GM18507 (cell line): ENCODE data around the gene HOXD3.

Experiments used
- DNase-seq: peaks from one replicate; pipeline ENCODE4 v3.0.0; 2011; ENCODE audit warnings: low read depth; ENCODE audit not compliant: insufficient read length; ENCODE audit errors: extremely low spot score
- FAIRE-seq: peaks from 2 replicates; lab custom pipeline; 2011; peaks lifted over from hg19 to GRCh38; lab: Jason Lieb, UNC

The HOXD3 gene

GRCh38 chr2:176172895-176173566, 15.9 kb downstream of the HOXD3 start:
- no peak for DNase-seq
- no peak for FAIRE-seq

GRCh38 chr2:176173567-176174381, 16.7 kb downstream of the HOXD3 start:
- FAIRE-seq (no peak), DNase-seq (no peak)

GRCh38 chr2:176174382-176174823, 17.3 kb downstream of the HOXD3 start:
- DNase-seq (no peak), FAIRE-seq (no peak)

- no peak for DNase-seq
- no peak for FAIRE-seq
Measured at GRCh38 chr2:176174824-176175708, 18.0 kb downstream of the HOXD3 start.

- no peak for FAIRE-seq
- no peak for DNase-seq
Measured at GRCh38 chr2:176175709-176176607, 18.9 kb downstream of the HOXD3 start.

- FAIRE-seq (no peak), DNase-seq (no peak)
Measured at GRCh38 chr2:176177580-176178037, 20.5 kb downstream of the HOXD3 start.

GRCh38 chr2:176178038-176178756, 21.1 kb downstream of the HOXD3 start:
- FAIRE-seq (no peak), DNase-seq (no peak)

GRCh38 chr2:176178757-176179295, 21.7 kb downstream of the HOXD3 start:
- no peak for DNase-seq
- no peak for FAIRE-seq

- no peak for DNase-seq
- FAIRE-seq = no peak
Measured at GRCh38 chr2:176181551-176181950, 24.4 kb downstream of the HOXD3 start.

- FAIRE-seq (no peak), DNase-seq (no peak)
Measured at GRCh38 chr2:176182671-176183070, 25.6 kb downstream of the HOXD3 start.

- no peak for FAIRE-seq
Measured at GRCh38 chr2:176184749-176185148, 27.6 kb downstream of the HOXD3 start.

GRCh38 chr2:176186024-176186423, 28.9 kb downstream of the HOXD3 start:
- DNase-seq = no peak

More at GRCh38 chr2:176184749-176185148, 27.6 kb downstream of the HOXD3 start:
- DNase-seq = no peak

GRCh38 chr2:176187200-176187898, 30.2 kb downstream of the HOXD3 start:
- DNase-seq = no peak
- no peak for FAIRE-seq

More at GRCh38 chr2:176186024-176186423, 28.9 kb downstream of the HOXD3 start:
- no peak for FAIRE-seq

- no peak for DNase-seq
- FAIRE-seq = no peak
Measured at GRCh38 chr2:176187899-176188773, 31.0 kb downstream of the HOXD3 start, which contains the start of gene HOXD1. TSS of gene HOXD1 (plus strand) at chr2:176188668. CDS start at chr2:176188802, 134 bp downstream.

GRCh38 chr2:176188774-176189680, 31.9 kb downstream of the HOXD3 start:
- DNase-seq = no peak
- no peak for FAIRE-seq
